Spleen (tissue), 7 donors: ENCODE results near the gene MRC1.

ENCODE experiments used
- POLR2AphosphoS5 ChIP-seq, 3 donors: sonication (generic); formaldehyde crosslinking; IDR thresholded peaks; one replicate each; pipeline ENCODE4 v1.5.1; 2017; ENCODE audit warnings: antibody characterized with exemption in 3 of 3
- TF ChIP-seq, protein P1 (sequence below), 11 experiments: fragments of 200-600 bp in 7 of 11; fragments of 450-650 bp in 4 of 11; sonication (generic) in 4 of 11; IDR thresholded peaks in 8 of 11; conservative IDR thresholded peaks in 3 of 11; 1 replicate in 7 of 11; 2 replicates in 4 of 11; pipeline versions ENCODE4 v1.4.0 to v1.8.0; 2016 to 2021; ENCODE audit warnings: antibody characterized with exemption in 11 of 11, inconsistent platforms in 4 of 11, mild to moderate bottlenecking in 1 of 11
- donor health status: DM: no; HTN: no; CAD: no; lungs with moderate emphysema.
- donor health status: DM: no; HTN: no; CAD: no.
- donor health status: DM: no; HTN: no; CAD: no.

DNA sequence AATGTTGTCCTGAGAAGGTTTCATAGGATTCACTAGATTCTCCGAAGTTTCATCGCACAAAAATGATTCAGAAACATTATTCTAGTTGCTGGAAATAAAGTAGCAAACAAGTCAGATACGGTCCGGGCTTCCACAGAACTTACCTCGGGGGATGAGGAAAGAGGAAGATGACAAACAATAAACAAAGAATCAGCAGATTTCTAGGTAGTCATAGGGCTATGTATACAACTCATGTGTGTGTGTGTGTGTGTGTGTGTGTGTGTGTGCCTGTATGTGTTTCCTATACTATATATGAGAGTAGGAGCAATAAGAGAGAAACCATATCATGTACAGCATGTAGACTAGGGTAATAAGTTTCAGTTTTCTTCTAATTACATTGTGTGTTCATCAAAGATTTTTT, 40.7 kb upstream of the MRC1 start:
- TF ChIP-seq, protein P1, sequence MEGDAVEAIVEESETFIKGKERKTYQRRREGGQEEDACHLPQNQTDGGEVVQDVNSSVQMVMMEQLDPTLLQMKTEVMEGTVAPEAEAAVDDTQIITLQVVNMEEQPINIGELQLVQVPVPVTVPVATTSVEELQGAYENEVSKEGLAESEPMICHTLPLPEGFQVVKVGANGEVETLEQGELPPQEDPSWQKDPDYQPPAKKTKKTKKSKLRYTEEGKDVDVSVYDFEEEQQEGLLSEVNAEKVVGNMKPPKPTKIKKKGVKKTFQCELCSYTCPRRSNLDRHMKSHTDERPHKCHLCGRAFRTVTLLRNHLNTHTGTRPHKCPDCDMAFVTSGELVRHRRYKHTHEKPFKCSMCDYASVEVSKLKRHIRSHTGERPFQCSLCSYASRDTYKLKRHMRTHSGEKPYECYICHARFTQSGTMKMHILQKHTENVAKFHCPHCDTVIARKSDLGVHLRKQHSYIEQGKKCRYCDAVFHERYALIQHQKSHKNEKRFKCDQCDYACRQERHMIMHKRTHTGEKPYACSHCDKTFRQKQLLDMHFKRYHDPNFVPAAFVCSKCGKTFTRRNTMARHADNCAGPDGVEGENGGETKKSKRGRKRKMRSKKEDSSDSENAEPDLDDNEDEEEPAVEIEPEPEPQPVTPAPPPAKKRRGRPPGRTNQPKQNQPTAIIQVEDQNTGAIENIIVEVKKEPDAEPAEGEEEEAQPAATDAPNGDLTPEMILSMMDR (IDR thresholded peaks at IDR 0.05 in 8 of 11, conservative IDR thresholded peaks at IDR 0.05 in 3 of 11) = no peak
- TF ChIP-seq POLR2AphosphoS5 (IDR thresholded peaks at IDR 0.05) = no peak
